Loucy (cell line): ENCODE data around the gene LILRB3.
"Not testable (repeated sequence)": the region's sequence is repeated elsewhere in the genome, so short reads cannot be mapped to it uniquely, and the experiment has no call there.

Experiments used
- CTCF ChIP-seq: fragments of 200-600 bp; sonication (generic); conservative IDR thresholded peaks from 2 replicates; pipeline ENCODE4 v1.5.1; 2014; ENCODE audit warnings: mild to moderate bottlenecking, antibody characterized with exemption, low read length
- EZH2phosphoT487 ChIP-seq: fragments of 200-600 bp; IDR thresholded peaks from 2 replicates; pipeline ENCODE4 v1.6.1; 2018; ENCODE audit warnings: antibody characterized with exemption, mild to moderate bottlenecking, moderate library complexity, borderline replicate concordance

GRCh38 chr19:54214734-54215133, 8.1 kb downstream of the LILRB3 start:
- TF ChIP-seq CTCF, EZH2phosphoT487: not testable (repeated sequence)
